Activated CD4-positive, alpha-beta memory T cell treated with anti-CD3 and anti-CD28 coated beads, Interleukin-2, amount 10 ng/mL, durations not matched to agents 7 days and 5 days (primary cell): ENCODE measurements around the gene IL3. TPM values are rescaled to one million over a fixed set of nuclear protein-coding genes. Genes with fewer than 3 reads are reported as not detected.

Experiments used
- CTCF ChIA-PET: fragments of 350-600 bp; sonication (Branson Sonifier 250); formaldehyde crosslinking; loops from one replicate; lab custom pipeline; 2021; ENCODE audit warnings: antibody characterized with exemption, inconsistent platforms; lab: Charles Lee
- POLR2A ChIA-PET: fragments of 350-600 bp; sonication (Branson Sonifier 250); formaldehyde crosslinking; loops from one replicate; lab custom pipeline; 2021; ENCODE audit warnings: antibody characterized with exemption; lab: Charles Lee
- DNase-seq: peaks from one replicate; pipeline ENCODE4 v3.0.0-alpha.2; 2020
- H3K27ac Mint-ChIP-seq: one replicate; pipeline ENCODE4 v1.8.0; 2021; ENCODE audit warnings: mild to moderate bottlenecking, mixed read lengths
- H3K27me3 Mint-ChIP-seq: one replicate; pipeline ENCODE4 v1.8.0; 2021; ENCODE audit warnings: mixed read lengths
- H3K36me3 Mint-ChIP-seq: one replicate; pipeline ENCODE4 v1.8.0; 2021; ENCODE audit warnings: low read depth, mixed read lengths
- H3K4me1 Mint-ChIP-seq: one replicate; pipeline ENCODE4 v1.8.0; 2021; ENCODE audit warnings: mixed read lengths
- H3K4me3 Mint-ChIP-seq: one replicate; pipeline ENCODE4 v1.8.0; 2021; ENCODE audit warnings: mild to moderate bottlenecking, mixed read lengths
- H3K9me3 Mint-ChIP-seq: one replicate; pipeline ENCODE4 v1.8.0; 2021; ENCODE audit warnings: mixed read lengths
- total RNA-seq, 2 experiments: library from RNA; stranded (reverse); gene quantifications; one replicate each; pipeline ENCODE4 v1.2.3, GENCODE V29; 2021

IL3 gene
- total RNA-seq, 2 experiments from 2014 or later = 1.4 to 1.6 TPM

- CTCF ChIA-PET = interaction anchor here (1.3 kb wide), 1 partner anchor 8 kb away, joined by 8 read pairs; no protein-coding TSS in a partner anchor
- DNase-seq = no peak
Measured at GRCh38 chr5:132054697-132055440, 5.6 kb upstream of the IL3 start.

GRCh38 chr5:132055441-132055807, 5.0 kb upstream of the IL3 start:
- Mint-ChIP-seq H3K4me1 (peaks cover 58% of the 10 kb centered on the region), H3K36me3 (no peaks in the 10 kb centered on the region), H3K27ac (no peak overlapping the region), H3K9me3 (no peaks in the 10 kb centered on the region), H3K27me3 (peaks cover 37% of the 10 kb centered on the region), H3K4me3 (no peak overlapping the region)
- ChIA-PET POLR2A (interaction anchor here (0.5 to 2.5 kb wide), 6 partner anchors 28 to 466 kb away, joined by 3 to 13 read pairs (median 4); no protein-coding TSS in a partner anchor), CTCF (interaction anchor here (1.3 kb wide), 1 partner anchor 8 kb away, joined by 8 read pairs; no protein-coding TSS in a partner anchor)
- no peak for DNase-seq

More at GRCh38 chr5:132054697-132055440, 5.6 kb upstream of the IL3 start:
- Mint-ChIP-seq H3K27me3 (peaks cover 37% of the 10 kb centered on the region), H3K36me3 (no peaks in the 10 kb centered on the region), H3K4me1 (peaks cover 54% of the 10 kb centered on the region), H3K9me3 (no peaks in the 10 kb centered on the region), H3K27ac (no peak overlapping the region), H3K4me3 (no peak overlapping the region)
- POLR2A ChIA-PET = interaction anchor here (1.3 to 2.5 kb wide), 3 partner anchors 34 to 54 kb away, joined by 5 to 13 read pairs (median 5); no protein-coding TSS in a partner anchor

- Mint-ChIP-seq H3K27me3 (peaks cover 34% of the 10 kb centered on the region), H3K9me3 (no peaks in the 10 kb centered on the region), H3K36me3 (no peaks in the 10 kb centered on the region), H3K4me1 (peaks cover 64% of the 10 kb centered on the region), H3K4me3 (no peak overlapping the region), H3K27ac (peak overlapping the region; percentile 70)
- peak; percentile 76 for DNase-seq
- CTCF ChIA-PET = interaction anchor here (1.3 kb wide), 1 partner anchor 7 kb away, joined by 8 read pairs; no protein-coding TSS in a partner anchor
- POLR2A ChIA-PET = interaction anchor here (0.5 to 2.5 kb wide), 6 partner anchors 29 to 467 kb away, joined by 3 to 13 read pairs (median 4); no protein-coding TSS in a partner anchor
Measured at GRCh38 chr5:132055808-132056609, 4.4 kb upstream of the IL3 start.

- H3K4me3 Mint-ChIP-seq = no peak overlapping the region
- DNase-seq = peak; percentile 15
- H3K36me3 Mint-ChIP-seq = no peaks in the 10 kb centered on the region
- CTCF ChIA-PET = interaction anchor here (1.8 kb wide), 1 partner anchor 49 kb away, joined by 9 read pairs; no protein-coding TSS in a partner anchor
- peaks cover 26% of the 10 kb centered on the region for H3K27me3 Mint-ChIP-seq
- peak overlapping the region; percentile 70 for H3K27ac Mint-ChIP-seq
- H3K4me1 Mint-ChIP-seq = peaks cover 64% of the 10 kb centered on the region
- no peaks in the 10 kb centered on the region for H3K9me3 Mint-ChIP-seq
- POLR2A ChIA-PET = interaction anchor here (1.0 to 2.5 kb wide), 4 partner anchors 29 to 83 kb away, joined by 3 to 15 read pairs (median 9); no protein-coding TSS in a partner anchor
Measured at GRCh38 chr5:132056610-132057497, 3.6 kb upstream of the IL3 start.

- H3K9me3 Mint-ChIP-seq = no peaks in the 10 kb centered on the region
- no peaks in the 10 kb centered on the region for H3K36me3 Mint-ChIP-seq
- H3K27ac Mint-ChIP-seq = peak overlapping the region; percentile 61
- peaks cover 19% of the 10 kb centered on the region for H3K27me3 Mint-ChIP-seq
- DNase-seq = peak; percentile 15
- ChIA-PET POLR2A (interaction anchor here (0.6 to 2.3 kb wide), 7 partner anchors 19 to 468 kb away, joined by 3 to 15 read pairs (median 5); partner anchors contain the start of gene FNIP1), CTCF (interaction anchor here (0.8 to 2.0 kb wide), 3 partner anchors 50 to 468 kb away, joined by 5 to 9 read pairs (median 9); no protein-coding TSS in a partner anchor)
- no peak overlapping the region for H3K4me3 Mint-ChIP-seq
- H3K4me1 Mint-ChIP-seq = peaks cover 64% of the 10 kb centered on the region
Measured at GRCh38 chr5:132057498-132058255, 2.8 kb upstream of the IL3 start.

- H3K4me1 Mint-ChIP-seq = peaks cover 72% of the 10 kb centered on the region
- no peaks in the 10 kb centered on the region for H3K9me3 Mint-ChIP-seq
- H3K4me3 Mint-ChIP-seq = no peak overlapping the region
- no peak for DNase-seq
- peaks cover 10% of the 10 kb centered on the region for H3K27me3 Mint-ChIP-seq
- H3K36me3 Mint-ChIP-seq = no peaks in the 10 kb centered on the region
- CTCF ChIA-PET = interaction anchor here (0.8 to 2.0 kb wide), 3 partner anchors 51 to 469 kb away, joined by 5 to 9 read pairs (median 9); no protein-coding TSS in a partner anchor
- POLR2A ChIA-PET = interaction anchor here (0.7 to 2.3 kb wide), 7 partner anchors 16 to 469 kb away, joined by 3 to 15 read pairs (median 4); partner anchors contain the start of gene FNIP1
- H3K27ac Mint-ChIP-seq = no peak overlapping the region
Measured at GRCh38 chr5:132058646-132059042, 1.8 kb upstream of the IL3 start.

GRCh38 chr5:132059043-132059695, 1.3 kb upstream of the IL3 start:
- Mint-ChIP-seq H3K9me3 (no peaks in the 10 kb centered on the region), H3K4me3 (no peak overlapping the region), H3K4me1 (peaks cover 76% of the 10 kb centered on the region), H3K36me3 (no peaks in the 10 kb centered on the region), H3K27ac (peak overlapping the region; percentile 44), H3K27me3 (peaks cover 8% of the 10 kb centered on the region)
- DNase-seq = peak; percentile 76
- ChIA-PET POLR2A (interaction anchor here (0.7 to 2.3 kb wide), 6 partner anchors 17 to 423 kb away, joined by 3 to 15 read pairs (median 4); partner anchors contain the start of gene FNIP1), CTCF (interaction anchor here (2.0 kb wide), 1 partner anchor 469 kb away, joined by 9 read pairs; no protein-coding TSS in a partner anchor)

GRCh38 chr5:132059696-132060500, 557 bp upstream of the IL3 start:
- no peaks in the 10 kb centered on the region for H3K36me3 Mint-ChIP-seq
- ChIA-PET POLR2A (interaction anchor here (2.0 kb wide), 2 partner anchors 263 to 424 kb away, joined by 4 to 5 read pairs; partner anchors contain the start of gene FNIP1), CTCF (interaction anchor here (0.8 to 5.6 kb wide), 3 partner anchors 52 to 471 kb away, joined by 3 to 79 read pairs (median 53); no protein-coding TSS in a partner anchor)
- peak overlapping the region; percentile 44 for H3K27ac Mint-ChIP-seq
- peaks cover 8% of the 10 kb centered on the region for H3K27me3 Mint-ChIP-seq
- peaks cover 74% of the 10 kb centered on the region for H3K4me1 Mint-ChIP-seq
- no peak for DNase-seq
- H3K4me3 Mint-ChIP-seq = no peak overlapping the region
- H3K9me3 Mint-ChIP-seq = no peaks in the 10 kb centered on the region

- Mint-ChIP-seq H3K27ac (peak overlapping the region; percentile 61), H3K36me3 (no peaks in the 10 kb centered on the region), H3K4me3 (no peak overlapping the region), H3K27me3 (no peaks in the 10 kb centered on the region), H3K9me3 (no peaks in the 10 kb centered on the region), H3K4me1 (peaks cover 51% of the 10 kb centered on the region)
- ChIA-PET CTCF (interaction anchor here (0.5 to 5.7 kb wide), 47 partner anchors 8 to 689 kb away, joined by 3 to 79 read pairs (median 4); partner anchors contain the start of genes ACSL6 and SLC22A5), POLR2A (interaction anchor here (1.7 to 2.0 kb wide), 2 partner anchors 43 to 62 kb away, joined by 5 to 7 read pairs; no protein-coding TSS in a partner anchor)
- peak; percentile 82 for DNase-seq
Measured at GRCh38 chr5:132063090-132063911, 2.8 kb downstream of the IL3 start.
